SK-N-MC (cell line): Measurements from ENCODE around the gene TTYH2.

Experiments
- EZH2 ChIP-seq: fragments of 200-600 bp; sonication (generic); IDR thresholded peaks from one replicate; pipeline ENCODE4 v1.6.1; 2017; ENCODE audit warnings: antibody characterized with exemption
- POLR2AphosphoS5 ChIP-seq: IDR thresholded peaks from 2 replicates; pipeline ENCODE4 v1.6.1; 2012; ENCODE audit warnings: mild to moderate bottlenecking, low read depth, low read length, borderline replicate concordance

GRCh38 chr17:74212209-74212912 is 1.0 kb upstream of the TTYH2 start:
- TF ChIP-seq POLR2AphosphoS5 (0 out of 2 replicates have a peak, but pooled peaks have one; percentile 7), EZH2 (no peak)
